ENCODE results near the gene IL1B.

IL1B gene

GRCh38 chr2:112824694-112825085, 11.9 kb downstream of the IL1B start:
- H3K4me3 ChIP-seq (ENCODE audit: low read depth, low read length) = no peak overlapping the region
- no peak for DNase-seq (ENCODE audit: low read depth)
- TF ChIP-seq CTCF (conservative IDR thresholded peaks at IDR 0.05; ENCODE audit: low read depth, low read length) = no peak

- DNase-seq (ENCODE audit: low read depth) = no peak
- no peak overlapping the region for H3K4me3 ChIP-seq (ENCODE audit: low read depth, low read length)
- no peak for TF ChIP-seq CTCF (conservative IDR thresholded peaks at IDR 0.05; ENCODE audit: low read depth, low read length)
These were observed 14.9 kb downstream of the IL1B start for GRCh38 chr2:112821682-112822081.

GRCh38 chr2:112821142-112821541, 15.4 kb downstream of the IL1B start:
- no peak overlapping the region for H3K4me3 ChIP-seq (ENCODE audit: low read depth, low read length)
- no peak for TF ChIP-seq CTCF (conservative IDR thresholded peaks at IDR 0.05; ENCODE audit: low read depth, low read length)
- DNase-seq (ENCODE audit: low read depth) = no peak

GRCh38 chr2:112820343-112820742, 16.2 kb downstream of the IL1B start:
- no peak for DNase-seq (ENCODE audit: low read depth)
- TF ChIP-seq CTCF (conservative IDR thresholded peaks at IDR 0.05; ENCODE audit: low read depth, low read length) = no peak
- H3K4me3 ChIP-seq (ENCODE audit: low read depth, low read length) = no peak overlapping the region

- no peak overlapping the region for H3K4me3 ChIP-seq (ENCODE audit: low read depth, low read length)
These were observed 17.5 kb downstream of the IL1B start for GRCh38 chr2:112819081-112819480.

GRCh38 chr2:112818094-112818902, 18.3 kb downstream of the IL1B start:
- H3K4me3 ChIP-seq (ENCODE audit: low read depth, low read length) = no peak overlapping the region
- DNase-seq (ENCODE audit: low read depth) = peak; percentile 73
- TF ChIP-seq CTCF (conservative IDR thresholded peaks at IDR 0.05; ENCODE audit: low read depth, low read length) = no peak

More at GRCh38 chr2:112819081-112819480, 17.5 kb downstream of the IL1B start:
- no peak for DNase-seq (ENCODE audit: low read depth)
- no peak for TF ChIP-seq CTCF (conservative IDR thresholded peaks at IDR 0.05; ENCODE audit: low read depth, low read length)
